ENCODE measurements around the gene MED29. TPM values are rescaled to one million over a fixed set of nuclear protein-coding genes. Genes with fewer than 3 reads are reported as not detected.

MED29 gene
- total RNA-seq, 2 donors from 2014 or later, result 29.3 to 86.1 TPM

- Histone ChIP-seq H3K4me1 (ENCODE audit: control insufficient read depth in 1 of 2, low read depth in 2 of 2) (peaks cover 27 to 40% of the 10 kb centered on the region in 2 donors), H3K27me3 (replicated peaks; ENCODE audit: insufficient read depth) (no peaks in the 10 kb centered on the region), H3K9me3 (no peaks in the 10 kb centered on the region), H3K27ac (peak overlapping the region; percentile 100), H3K4me3 (peak overlapping the region; percentile 94), H3K36me3 (peaks cover 20% of the 10 kb centered on the region)
- DNase-seq (ENCODE audit: low spot score), result no peak
- ATAC-seq (ENCODE audit: insufficient number of reproducible peaks, low FRiP score, low read depth), result no peak
- TF ChIP-seq CTCF (IDR thresholded peaks at IDR 0.05), result no peak
Observed at GRCh38 chr19:39410017-39410830, 19.0 kb downstream of the MED29 start.

- peak overlapping the region; percentile 94 for H3K4me3 ChIP-seq
- no peak for TF ChIP-seq CTCF (IDR thresholded peaks at IDR 0.05)
- H3K27me3 ChIP-seq (replicated peaks; ENCODE audit: insufficient read depth), result no peaks in the 10 kb centered on the region
- peaks cover 20% of the 10 kb centered on the region for H3K36me3 ChIP-seq
- no peak for ATAC-seq (ENCODE audit: insufficient number of reproducible peaks, low FRiP score, low read depth)
- peak overlapping the region; percentile 100 for H3K27ac ChIP-seq
- H3K4me1 ChIP-seq (ENCODE audit: control insufficient read depth in 1 of 2, low read depth in 2 of 2), result peaks cover 24 to 40% of the 10 kb centered on the region in 2 donors
- H3K9me3 ChIP-seq, result no peaks in the 10 kb centered on the region
- DNase-seq (ENCODE audit: low spot score), result no peak
Observed at GRCh38 chr19:39410831-39411080, 19.6 kb downstream of the MED29 start.

DNA sequence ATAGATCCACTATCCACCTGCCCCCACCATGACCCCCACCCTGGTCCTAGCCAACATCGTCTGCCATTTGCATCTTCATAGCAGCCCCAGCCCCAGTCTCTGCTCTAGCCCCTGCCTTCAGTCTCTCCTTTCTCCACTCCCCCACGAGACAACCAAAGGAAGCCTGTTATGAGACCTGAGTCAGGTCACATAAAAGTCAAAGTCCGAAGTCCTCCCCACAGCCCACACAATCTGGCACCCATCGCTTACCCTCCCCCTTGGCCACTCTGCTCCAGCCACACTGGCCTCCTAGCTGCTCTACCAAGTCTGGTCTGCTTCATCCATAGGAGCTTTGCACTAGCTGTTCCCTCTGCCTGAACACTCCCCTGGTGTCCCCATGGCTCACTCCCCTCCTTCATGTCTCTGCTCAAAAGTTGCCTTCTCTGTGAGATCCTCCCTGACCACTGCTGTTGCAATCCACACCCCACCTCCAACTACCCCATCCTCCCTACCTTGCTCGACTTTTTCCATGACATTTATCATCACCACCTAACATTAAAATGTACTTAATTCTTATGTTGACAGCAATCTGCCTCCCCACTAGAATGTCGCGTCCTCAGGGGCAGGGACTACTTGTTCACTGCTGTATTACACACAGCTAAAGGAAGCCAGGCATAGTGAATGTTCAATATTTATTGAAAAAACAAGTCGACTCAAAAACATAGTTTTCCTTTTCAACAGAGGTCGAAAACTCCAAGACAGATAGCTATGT is 20.1 kb downstream of the MED29 start:
- DNase-seq (ENCODE audit: low spot score) (no peak), ATAC-seq (ENCODE audit: insufficient number of reproducible peaks, low FRiP score, low read depth) (no peak)
- Histone ChIP-seq H3K27me3 (replicated peaks; ENCODE audit: insufficient read depth) (no peaks in the 10 kb centered on the region), H3K4me1 (ENCODE audit: control insufficient read depth in 1 of 2, low read depth in 2 of 2) (peaks cover 25 to 40% of the 10 kb centered on the region in 2 donors), H3K36me3 (peaks cover 23% of the 10 kb centered on the region), H3K4me3 (peak overlapping the region; percentile 94), H3K27ac (peak overlapping the region; percentile 100), H3K9me3 (no peaks in the 10 kb centered on the region)
- no peak for TF ChIP-seq CTCF (IDR thresholded peaks at IDR 0.05)

DNA sequence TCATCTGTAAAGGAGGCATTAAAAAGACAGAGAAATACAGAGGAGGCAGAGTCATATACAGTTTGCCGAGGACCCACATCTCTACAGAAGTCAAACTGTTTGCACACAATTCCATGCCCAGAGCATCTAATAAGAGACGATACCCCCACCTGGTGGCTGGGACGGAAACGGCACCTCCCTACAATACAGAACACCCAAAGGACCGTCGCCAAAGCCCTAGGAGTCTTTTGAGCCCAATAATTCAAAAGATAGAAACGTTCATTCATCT is 20.6 kb downstream of the MED29 start:
- DNase-seq (ENCODE audit: low spot score) (peak; percentile 90), ATAC-seq (ENCODE audit: insufficient number of reproducible peaks, low FRiP score, low read depth) (peak; percentile 41)
- no peaks in the 10 kb centered on the region for H3K27me3 ChIP-seq (replicated peaks; ENCODE audit: insufficient read depth)

More for the DNA sequence above, 20.6 kb downstream of the MED29 start:
- H3K9me3 ChIP-seq, result no peaks in the 10 kb centered on the region
- H3K27ac ChIP-seq, result peak overlapping the region; percentile 100
- H3K4me1 ChIP-seq (ENCODE audit: control insufficient read depth in 1 of 2, low read depth in 2 of 2), result peaks cover 26 to 45% of the 10 kb centered on the region in 2 donors
- peak overlapping the region; percentile 94 for H3K4me3 ChIP-seq
- TF ChIP-seq CTCF (IDR thresholded peaks at IDR 0.05), result peak; percentile 89
- H3K36me3 ChIP-seq, result peaks cover 28% of the 10 kb centered on the region

All from thoracic aorta (tissue), 2 donors.